GM23338 (cell line): ENCODE data around the gene RAD51B. TPM values are rescaled to one million over a fixed set of nuclear protein-coding genes. Genes with fewer than 3 reads are reported as not detected.

Experiments
- ATAC-seq: fragments of 200-7000 bp; cut with Tn5 transposase; 3 replicates; pipeline ENCODE4 v1.9.1; 2020
- DNase-seq: peaks from one replicate; pipeline ENCODE4 v3.0.0-alpha.2; 2015; ENCODE audit warnings: low spot score
- H2AFZ ChIP-seq: fragments of 200-600 bp; sonication (generic); 2 replicates; pipeline ENCODE4 v1.8.0; 2016; ENCODE audit warnings: antibody characterized with exemption, mild to moderate bottlenecking, moderate library complexity
- H3F3A ChIP-seq: fragments of 200-600 bp; sonication (generic); replicated peaks from 2 replicates; pipeline ENCODE4 v1.8.0; 2017; ENCODE audit warnings: antibody characterized with exemption, mixed run types, low read depth
- H3K27ac ChIP-seq: fragments of 200-600 bp; sonication (generic); 2 replicates; pipeline ENCODE4 v1.6.1; 2016; ENCODE audit warnings: low read depth
- H3K27me3 ChIP-seq: fragments of 200-600 bp; sonication (generic); 2 replicates; pipeline ENCODE4 v1.8.0; 2016; ENCODE audit warnings: mild to moderate bottlenecking, mixed run types, moderate library complexity; ENCODE audit not compliant: insufficient read depth
- H3K36me3 ChIP-seq: fragments of 200-600 bp; sonication (generic); 2 replicates; pipeline ENCODE4 v1.8.0; 2016; ENCODE audit warnings: mild to moderate bottlenecking; ENCODE audit not compliant: insufficient read depth
- H3K4me1 ChIP-seq: fragments of 200-600 bp; sonication (generic); 2 replicates; pipeline ENCODE4 v1.8.0; 2016; ENCODE audit warnings: mild to moderate bottlenecking, moderate library complexity; ENCODE audit not compliant: insufficient read depth
- H3K4me2 ChIP-seq: fragments of 200-600 bp; sonication (generic); 2 replicates; pipeline ENCODE4 v1.7.1; 2017; ENCODE audit warnings: mixed run types
- H3K4me3 ChIP-seq: fragments of 200-600 bp; sonication (generic); 2 replicates; pipeline ENCODE4 v1.6.1; 2016; ENCODE audit warnings: mixed run types
- H3K79me2 ChIP-seq: fragments of 200-600 bp; sonication (generic); replicated peaks from 2 replicates; pipeline ENCODE4 v1.8.0; 2017; ENCODE audit warnings: mild to moderate bottlenecking; ENCODE audit not compliant: insufficient read depth
- H3K9me2 ChIP-seq: fragments of 200-600 bp; sonication (generic); 2 replicates; pipeline ENCODE4 v1.8.0; 2017; ENCODE audit not compliant: insufficient read depth
- H4K20me1 ChIP-seq: fragments of 200-600 bp; sonication (generic); replicated peaks from 2 replicates; pipeline ENCODE4 v1.8.0; 2017; ENCODE audit warnings: mild to moderate bottlenecking; ENCODE audit not compliant: insufficient read depth
- H3K27ac Mint-ChIP-seq: 2 replicates; pipeline ENCODE4 v1.8.0; 2020; ENCODE audit warnings: inconsistent platforms, mild to moderate bottlenecking, moderate library complexity, mixed read lengths
- H3K27me3 Mint-ChIP-seq: 3 replicates; pipeline ENCODE4 v1.8.0; 2022; ENCODE audit warnings: low read depth, mild to moderate bottlenecking, moderate library complexity, mixed read lengths, inconsistent platforms; ENCODE audit not compliant: insufficient read depth, poor library complexity
- H3K36me3 Mint-ChIP-seq: 3 replicates; pipeline ENCODE4 v1.8.0; 2021; ENCODE audit warnings: low read depth, mild to moderate bottlenecking, inconsistent platforms, moderate library complexity, mixed read lengths
- H3K4me1 Mint-ChIP-seq: 3 replicates; pipeline ENCODE4 v1.8.0; 2020; ENCODE audit warnings: mild to moderate bottlenecking, inconsistent platforms, mixed read lengths
- H3K4me3 Mint-ChIP-seq: 3 replicates; pipeline ENCODE4 v1.8.0; 2021; ENCODE audit warnings: moderate library complexity, mild to moderate bottlenecking, inconsistent platforms, mixed read lengths
- H3K9me3 Mint-ChIP-seq: 3 replicates; pipeline ENCODE4 v1.8.0; 2020; ENCODE audit warnings: moderate library complexity, mild to moderate bottlenecking, inconsistent platforms, mixed read lengths
- CREB1 ChIP-seq: fragments of 250-450 bp; sonication (Bioruptor Pico); IDR thresholded peaks from 2 replicates; pipeline ENCODE4 v1.5.0; 2020; ENCODE audit warnings: low read depth, mild to moderate bottlenecking, moderate library complexity
- EZH2 ChIP-seq: fragments of 200-600 bp; sonication (generic); IDR thresholded peaks from one replicate; pipeline ENCODE4 v1.8.0; 2017; ENCODE audit warnings: antibody characterized with exemption, mild to moderate bottlenecking, low read depth; ENCODE audit not compliant: unreplicated experiment
- EZH2phosphoT487 ChIP-seq: fragments of 200-600 bp; sonication (generic); IDR thresholded peaks from one replicate; pipeline ENCODE4 v1.8.1; 2018; ENCODE audit warnings: antibody characterized with exemption; ENCODE audit not compliant: unreplicated experiment
- JUNB ChIP-seq: IDR thresholded peaks from one replicate; pipeline ENCODE4 v1.6.1; 2016; ENCODE audit warnings: antibody characterized with exemption; ENCODE audit not compliant: unreplicated experiment
- NANOG ChIP-seq: IDR thresholded peaks from 2 replicates; pipeline ENCODE4 v1.6.1; 2016; ENCODE audit warnings: antibody characterized with exemption, borderline replicate concordance
- POLR2AphosphoS5 ChIP-seq: IDR thresholded peaks from 2 replicates; pipeline ENCODE4 v1.6.1; 2016; ENCODE audit warnings: antibody characterized with exemption, low read depth
- STAT1 ChIP-seq: IDR thresholded peaks from one replicate; pipeline ENCODE4 v1.6.1; 2016; ENCODE audit warnings: antibody characterized with exemption; ENCODE audit not compliant: unreplicated experiment
- ZNF331 ChIP-seq: fragments of 250-450 bp; sonication (Bioruptor Pico); IDR thresholded peaks from 2 replicates; pipeline ENCODE4 v1.5.0; 2020; ENCODE audit warnings: low read depth, mild to moderate bottlenecking, moderate library complexity
- polyA plus RNA-seq: library from polyadenylated mRNA; unstranded; fragments of >200 nt; fragmentation: Nextera tagmentation; extraction: Ambion mirVana; gene quantifications from 2 replicates; pipeline ENCODE4 v1.2.1, GENCODE V29; 2016
- total RNA-seq: library from RNA; depleted of rRNA; stranded (reverse); fragments of >200 nt; shearing (Covaris generic); gene quantifications from 2 replicates; pipeline ENCODE4 v1.2.3, GENCODE V29; 2014
- TF ChIP-seq, protein P1 (sequence below): IDR thresholded peaks from 2 replicates; pipeline ENCODE4 v1.6.1; 2016; ENCODE audit warnings: antibody characterized with exemption
- TF ChIP-seq, protein P2 (sequence below): fragments of 250-450 bp; sonication (Bioruptor Pico); IDR thresholded peaks from 2 replicates; pipeline ENCODE4 v1.5.0; 2020; ENCODE audit warnings: mild to moderate bottlenecking, moderate library complexity
- TF ChIP-seq, protein P3 (sequence below), 2 experiments: fragments of 200-600 bp in 1 of 2; sonication (generic) in 1 of 2; conservative IDR thresholded peaks; 2 replicates each; pipeline versions ENCODE4 v1.5.1 to v1.6.1; 2016 to 2017; ENCODE audit warnings: antibody characterized with exemption in 2 of 2, low read depth in 2 of 2, mild to moderate bottlenecking in 2 of 2, moderate library complexity in 1 of 2

The RAD51B gene
- total and polyA plus RNA-seq, 2 experiments from 2014 or later, result 15.7 to 29.1 TPM

DNA sequence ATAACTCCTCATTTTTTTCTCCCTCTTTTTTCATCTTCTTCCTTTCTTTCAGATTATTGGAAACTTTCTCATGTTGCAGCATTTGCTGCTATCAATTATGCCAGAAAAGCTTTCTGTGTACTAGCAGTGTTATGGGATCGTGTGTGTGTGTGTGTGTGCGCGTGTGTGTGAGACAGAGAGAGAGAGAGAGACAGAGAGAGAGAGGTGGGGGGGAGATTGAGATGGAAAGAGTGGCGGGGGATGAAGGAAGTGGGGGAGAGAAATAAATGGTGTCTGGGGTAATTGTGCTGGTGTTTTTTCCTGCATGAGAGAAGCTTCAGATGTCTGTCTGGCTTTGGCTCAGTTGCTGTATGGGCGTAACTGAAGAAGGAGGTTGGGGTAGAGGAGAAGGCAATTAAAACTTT, 268.9 kb downstream of the RAD51B start:
- H3K27me3 Mint-ChIP-seq, result peaks cover 4% of the 10 kb centered on the region
- H3K9me3 Mint-ChIP-seq, result peaks cover 14% of the 10 kb centered on the region; the same call in 2 of the 3 replicates
- H3K27me3 ChIP-seq, result no peaks in the 10 kb centered on the region
- H4K20me1 ChIP-seq, result no peaks in the 10 kb centered on the region
- no peaks in the 10 kb centered on the region for H3K79me2 ChIP-seq
- no peak overlapping the region for H3K4me3 ChIP-seq
- peaks cover 27% of the 10 kb centered on the region for H3K4me1 ChIP-seq
- no peak overlapping the region for H2AFZ ChIP-seq
- H3K9me2 ChIP-seq, result no peaks in the 10 kb centered on the region
- peaks cover 9% of the 10 kb centered on the region; the same call in 2 of the 3 replicates for H3K36me3 Mint-ChIP-seq
- no peak overlapping the region for H3K4me3 Mint-ChIP-seq
- no peaks in the 10 kb centered on the region for H3K36me3 ChIP-seq
- DNase-seq, result no peak
- H3K4me2 ChIP-seq, result no peak overlapping the region
- TF ChIP-seq NANOG, result no peak
- no peak for TF ChIP-seq POLR2AphosphoS5
- TF ChIP-seq, protein P1, sequence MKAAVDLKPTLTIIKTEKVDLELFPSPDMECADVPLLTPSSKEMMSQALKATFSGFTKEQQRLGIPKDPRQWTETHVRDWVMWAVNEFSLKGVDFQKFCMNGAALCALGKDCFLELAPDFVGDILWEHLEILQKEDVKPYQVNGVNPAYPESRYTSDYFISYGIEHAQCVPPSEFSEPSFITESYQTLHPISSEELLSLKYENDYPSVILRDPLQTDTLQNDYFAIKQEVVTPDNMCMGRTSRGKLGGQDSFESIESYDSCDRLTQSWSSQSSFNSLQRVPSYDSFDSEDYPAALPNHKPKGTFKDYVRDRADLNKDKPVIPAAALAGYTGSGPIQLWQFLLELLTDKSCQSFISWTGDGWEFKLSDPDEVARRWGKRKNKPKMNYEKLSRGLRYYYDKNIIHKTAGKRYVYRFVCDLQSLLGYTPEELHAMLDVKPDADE, result no peak
- no peak for TF ChIP-seq CREB1 (CRISPR knock-in tag)
- TF ChIP-seq EZH2phosphoT487, result no peak
- no peak overlapping the region for H3K27ac ChIP-seq
- no peaks in the 10 kb centered on the region for H3F3A ChIP-seq
- no peak for ATAC-seq
- peaks cover 23% of the 10 kb centered on the region for H3K4me1 Mint-ChIP-seq
- H3K27ac Mint-ChIP-seq, result no peak overlapping the region

DNA sequence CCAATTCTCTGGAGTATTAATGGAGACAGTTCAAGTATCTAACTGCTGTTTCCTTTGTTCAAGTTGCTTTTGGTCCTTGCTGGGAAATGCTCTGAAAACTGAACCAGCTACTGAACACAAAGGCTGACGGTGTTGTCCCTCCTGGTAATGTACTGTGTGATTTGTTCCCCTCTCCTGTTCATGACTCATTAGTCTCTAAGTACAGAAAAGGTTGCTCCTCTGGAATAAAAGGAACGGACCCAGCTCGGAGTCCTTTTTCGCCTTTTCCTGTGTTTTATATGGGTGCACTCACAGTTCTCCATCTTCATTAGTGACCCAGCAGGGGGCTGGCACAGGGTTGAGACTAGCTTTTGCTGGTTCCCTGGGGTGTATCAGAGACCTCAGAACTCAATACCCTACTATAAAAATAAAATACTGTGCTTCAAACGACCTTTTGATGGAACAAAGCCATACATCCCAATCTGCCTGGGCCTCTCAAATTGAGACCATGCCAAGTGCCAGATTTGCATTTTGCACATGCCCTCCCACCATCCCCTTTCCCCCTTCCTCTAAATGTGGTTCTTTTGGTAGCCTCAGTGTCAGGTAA, 269.7 kb downstream of the RAD51B start:
- Histone ChIP-seq H3K27ac (no peak overlapping the region), H3K4me1 (peaks cover 27% of the 10 kb centered on the region)
- TF ChIP-seq JUNB (no peak), NANOG (no peak), ZNF331 (no peak), STAT1 (no peak), POLR2AphosphoS5 (no peak), EZH2phosphoT487 (no peak), EZH2 (no peak)
- TF ChIP-seq, protein P2, sequence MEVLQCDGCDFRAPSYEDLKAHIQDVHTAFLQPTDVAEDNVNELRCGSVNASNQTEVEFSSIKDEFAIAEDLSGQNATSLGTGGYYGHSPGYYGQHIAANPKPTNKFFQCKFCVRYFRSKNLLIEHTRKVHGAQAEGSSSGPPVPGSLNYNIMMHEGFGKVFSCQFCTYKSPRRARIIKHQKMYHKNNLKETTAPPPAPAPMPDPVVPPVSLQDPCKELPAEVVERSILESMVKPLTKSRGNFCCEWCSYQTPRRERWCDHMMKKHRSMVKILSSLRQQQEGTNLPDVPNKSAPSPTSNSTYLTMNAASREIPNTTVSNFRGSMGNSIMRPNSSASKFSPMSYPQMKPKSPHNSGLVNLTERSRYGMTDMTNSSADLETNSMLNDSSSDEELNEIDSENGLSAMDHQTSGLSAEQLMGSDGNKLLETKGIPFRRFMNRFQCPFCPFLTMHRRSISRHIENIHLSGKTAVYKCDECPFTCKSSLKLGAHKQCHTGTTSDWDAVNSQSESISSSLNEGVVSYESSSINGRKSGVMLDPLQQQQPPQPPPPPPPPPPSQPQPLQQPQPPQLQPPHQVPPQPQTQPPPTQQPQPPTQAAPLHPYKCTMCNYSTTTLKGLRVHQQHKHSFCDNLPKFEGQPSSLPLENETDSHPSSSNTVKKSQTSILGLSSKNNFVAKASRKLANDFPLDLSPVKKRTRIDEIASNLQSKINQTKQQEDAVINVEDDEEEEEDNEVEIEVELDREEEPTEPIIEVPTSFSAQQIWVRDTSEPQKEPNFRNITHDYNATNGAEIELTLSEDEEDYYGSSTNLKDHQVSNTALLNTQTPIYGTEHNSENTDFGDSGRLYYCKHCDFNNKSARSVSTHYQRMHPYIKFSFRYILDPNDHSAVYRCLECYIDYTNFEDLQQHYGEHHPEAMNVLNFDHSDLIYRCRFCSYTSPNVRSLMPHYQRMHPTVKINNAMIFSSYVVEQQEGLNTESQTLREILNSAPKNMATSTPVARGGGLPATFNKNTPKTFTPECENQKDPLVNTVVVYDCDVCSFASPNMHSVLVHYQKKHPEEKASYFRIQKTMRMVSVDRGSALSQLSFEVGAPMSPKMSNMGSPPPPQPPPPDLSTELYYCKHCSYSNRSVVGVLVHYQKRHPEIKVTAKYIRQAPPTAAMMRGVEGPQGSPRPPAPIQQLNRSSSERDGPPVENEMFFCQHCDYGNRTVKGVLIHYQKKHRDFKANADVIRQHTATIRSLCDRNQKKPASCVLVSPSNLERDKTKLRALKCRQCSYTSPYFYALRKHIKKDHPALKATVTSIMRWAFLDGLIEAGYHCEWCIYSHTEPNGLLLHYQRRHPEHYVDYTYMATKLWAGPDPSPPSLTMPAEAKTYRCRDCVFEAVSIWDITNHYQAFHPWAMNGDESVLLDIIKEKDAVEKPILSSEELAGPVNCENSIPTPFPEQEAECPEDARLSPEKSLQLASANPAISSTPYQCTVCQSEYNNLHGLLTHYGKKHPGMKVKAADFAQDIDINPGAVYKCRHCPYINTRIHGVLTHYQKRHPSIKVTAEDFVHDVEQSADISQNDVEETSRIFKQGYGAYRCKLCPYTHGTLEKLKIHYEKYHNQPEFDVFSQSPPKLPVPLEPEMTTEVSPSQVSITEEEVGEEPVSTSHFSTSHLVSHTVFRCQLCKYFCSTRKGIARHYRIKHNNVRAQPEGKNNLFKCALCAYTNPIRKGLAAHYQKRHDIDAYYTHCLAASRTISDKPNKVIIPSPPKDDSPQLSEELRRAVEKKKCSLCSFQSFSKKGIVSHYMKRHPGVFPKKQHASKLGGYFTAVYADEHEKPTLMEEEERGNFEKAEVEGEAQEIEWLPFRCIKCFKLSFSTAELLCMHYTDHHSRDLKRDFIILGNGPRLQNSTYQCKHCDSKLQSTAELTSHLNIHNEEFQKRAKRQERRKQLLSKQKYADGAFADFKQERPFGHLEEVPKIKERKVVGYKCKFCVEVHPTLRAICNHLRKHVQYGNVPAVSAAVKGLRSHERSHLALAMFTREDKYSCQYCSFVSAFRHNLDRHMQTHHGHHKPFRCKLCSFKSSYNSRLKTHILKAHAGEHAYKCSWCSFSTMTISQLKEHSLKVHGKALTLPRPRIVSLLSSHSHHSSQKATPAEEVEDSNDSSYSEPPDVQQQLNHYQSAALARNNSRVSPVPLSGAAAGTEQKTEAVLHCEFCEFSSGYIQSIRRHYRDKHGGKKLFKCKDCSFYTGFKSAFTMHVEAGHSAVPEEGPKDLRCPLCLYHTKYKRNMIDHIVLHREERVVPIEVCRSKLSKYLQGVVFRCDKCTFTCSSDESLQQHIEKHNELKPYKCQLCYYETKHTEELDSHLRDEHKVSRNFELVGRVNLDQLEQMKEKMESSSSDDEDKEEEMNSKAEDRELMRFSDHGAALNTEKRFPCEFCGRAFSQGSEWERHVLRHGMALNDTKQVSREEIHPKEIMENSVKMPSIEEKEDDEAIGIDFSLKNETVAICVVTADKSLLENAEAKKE, result no peak
- TF ChIP-seq, protein P3, sequence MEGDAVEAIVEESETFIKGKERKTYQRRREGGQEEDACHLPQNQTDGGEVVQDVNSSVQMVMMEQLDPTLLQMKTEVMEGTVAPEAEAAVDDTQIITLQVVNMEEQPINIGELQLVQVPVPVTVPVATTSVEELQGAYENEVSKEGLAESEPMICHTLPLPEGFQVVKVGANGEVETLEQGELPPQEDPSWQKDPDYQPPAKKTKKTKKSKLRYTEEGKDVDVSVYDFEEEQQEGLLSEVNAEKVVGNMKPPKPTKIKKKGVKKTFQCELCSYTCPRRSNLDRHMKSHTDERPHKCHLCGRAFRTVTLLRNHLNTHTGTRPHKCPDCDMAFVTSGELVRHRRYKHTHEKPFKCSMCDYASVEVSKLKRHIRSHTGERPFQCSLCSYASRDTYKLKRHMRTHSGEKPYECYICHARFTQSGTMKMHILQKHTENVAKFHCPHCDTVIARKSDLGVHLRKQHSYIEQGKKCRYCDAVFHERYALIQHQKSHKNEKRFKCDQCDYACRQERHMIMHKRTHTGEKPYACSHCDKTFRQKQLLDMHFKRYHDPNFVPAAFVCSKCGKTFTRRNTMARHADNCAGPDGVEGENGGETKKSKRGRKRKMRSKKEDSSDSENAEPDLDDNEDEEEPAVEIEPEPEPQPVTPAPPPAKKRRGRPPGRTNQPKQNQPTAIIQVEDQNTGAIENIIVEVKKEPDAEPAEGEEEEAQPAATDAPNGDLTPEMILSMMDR (conservative IDR thresholded peaks at IDR 0.05; ENCODE audit: low read depth in 2 of 2), result no peak
- TF ChIP-seq, protein P1, result no peak

More for the DNA sequence above, 269.7 kb downstream of the RAD51B start:
- Mint-ChIP-seq H3K27ac (no peak overlapping the region; the same call in 1 of the 2 replicates), H3K36me3 (peaks cover 9% of the 10 kb centered on the region; the same call in 2 of the 3 replicates), H3K4me1 (peaks cover 23% of the 10 kb centered on the region), H3K4me3 (no peak overlapping the region), H3K27me3 (peaks cover 4% of the 10 kb centered on the region), H3K9me3 (peaks cover 14% of the 10 kb centered on the region; the same call in 2 of the 3 replicates)
- Histone ChIP-seq H3K4me2 (no peak overlapping the region), H3K27me3 (no peaks in the 10 kb centered on the region), H3K4me3 (no peak overlapping the region), H3K79me2 (no peaks in the 10 kb centered on the region), H2AFZ (no peak overlapping the region; the same call in 1 of the 2 replicates), H3K9me2 (no peaks in the 10 kb centered on the region), H3K36me3 (no peaks in the 10 kb centered on the region), H4K20me1 (no peaks in the 10 kb centered on the region), H3F3A (no peaks in the 10 kb centered on the region)
- no peak for ATAC-seq
- DNase-seq, result no peak
